KMS-11 (cell line): ENCODE measurements around the gene KIF19.

Experiments
- H2AFZ ChIP-seq: fragments of 200-600 bp; sonication (generic); 2 replicates; pipeline ENCODE4 v1.6.1; 2016; ENCODE audit warnings: antibody characterized with exemption, mixed run types, low read depth
- H3K27ac ChIP-seq: fragments of 200-600 bp; sonication (generic); 2 replicates; pipeline ENCODE4 v1.6.1; 2016; ENCODE audit warnings: mild to moderate bottlenecking, mixed run types
- H3K27me3 ChIP-seq: fragments of 200-600 bp; sonication (generic); 2 replicates; pipeline ENCODE4 v1.6.1; 2017; ENCODE audit warnings: mild to moderate bottlenecking, low read depth, mixed run types, moderate library complexity; ENCODE audit not compliant: insufficient read depth
- H3K36me3 ChIP-seq: fragments of 200-600 bp; sonication (generic); 2 replicates; pipeline ENCODE4 v1.6.1; 2017; ENCODE audit warnings: mild to moderate bottlenecking, mixed run types; ENCODE audit not compliant: insufficient read depth
- H3K4me1 ChIP-seq: fragments of 200-600 bp; sonication (generic); 2 replicates; pipeline ENCODE4 v1.6.1; 2016; ENCODE audit warnings: mild to moderate bottlenecking, low read depth, mixed run types; ENCODE audit not compliant: poor library complexity, severe bottlenecking
- H3K4me2 ChIP-seq: fragments of 200-600 bp; sonication (generic); 2 replicates; pipeline ENCODE4 v1.7.0; 2016; ENCODE audit warnings: mild to moderate bottlenecking, mixed run types
- H3K4me3 ChIP-seq: fragments of 200-600 bp; sonication (generic); IDR thresholded peaks from 2 replicates; pipeline ENCODE4 v1.6.1; 2017; ENCODE audit warnings: low read depth, low read length, mixed read lengths; ENCODE audit not compliant: insufficient read depth
- H3K79me2 ChIP-seq: fragments of 200-600 bp; sonication (generic); 2 replicates; pipeline ENCODE4 v1.6.1; 2016; ENCODE audit warnings: low read depth, mixed run types; ENCODE audit not compliant: insufficient read depth
- H3K9ac ChIP-seq: fragments of 200-600 bp; sonication (generic); 2 replicates; pipeline ENCODE4 v1.6.1; 2016; ENCODE audit warnings: mild to moderate bottlenecking, mixed run types
- H4K20me1 ChIP-seq: fragments of 200-600 bp; sonication (generic); 2 replicates; pipeline ENCODE4 v1.6.1; 2016; ENCODE audit warnings: mild to moderate bottlenecking, mixed run types; ENCODE audit not compliant: insufficient read depth
- CTCF ChIP-seq: fragments of 200-600 bp; sonication (generic); conservative IDR thresholded peaks from 2 replicates; pipeline ENCODE4 v1.6.1; 2017; ENCODE audit warnings: low read depth, mild to moderate bottlenecking, antibody characterized with exemption, low read length, moderate library complexity, mixed read lengths

KIF19 gene

GRCh38 chr17:74362069-74362405, 36.0 kb downstream of the KIF19 start:
- Histone ChIP-seq H3K27me3 (peaks cover 45% of the 10 kb centered on the region), H3K4me3 (no peak overlapping the region), H3K4me2 (no peak overlapping the region)

GRCh38 chr17:74362810-74363498, 36.9 kb downstream of the KIF19 start:
- Histone ChIP-seq H3K36me3 (no peaks in the 10 kb centered on the region), H3K4me1 (no peaks in the 10 kb centered on the region), H3K4me3 (no peak overlapping the region), H3K9ac (no peak overlapping the region), H3K27me3 (peaks cover 48% of the 10 kb centered on the region), H3K4me2 (no peak overlapping the region), H2AFZ (no peak overlapping the region), H3K27ac (no peak overlapping the region), H4K20me1 (no peaks in the 10 kb centered on the region), H3K79me2 (no peaks in the 10 kb centered on the region)
- TF ChIP-seq CTCF: no peak

More at GRCh38 chr17:74362069-74362405, 36.0 kb downstream of the KIF19 start:
- H3K36me3 ChIP-seq: no peaks in the 10 kb centered on the region
- no peak overlapping the region for H2AFZ ChIP-seq
- H3K79me2 ChIP-seq: no peaks in the 10 kb centered on the region
- no peak for TF ChIP-seq CTCF
- H3K27ac ChIP-seq: no peak overlapping the region
- no peaks in the 10 kb centered on the region for H3K4me1 ChIP-seq
- H3K9ac ChIP-seq: no peak overlapping the region
- H4K20me1 ChIP-seq: no peaks in the 10 kb centered on the region

GRCh38 chr17:74367206-74367605, 41.2 kb downstream of the KIF19 start, which contains the start of gene GPR142:
Gene GPR142 (plus strand): TSS chr17:74367506. CDS start chr17:74369541, 2,035 bp downstream.
- H3K4me3 ChIP-seq: no peak within 1 kb of the TSS

GRCh38 chr17:74368341-74369081, 42.5 kb downstream of the KIF19 start:
- Histone ChIP-seq H3K4me1 (no peaks in the 10 kb centered on the region), H3K27ac (no peak overlapping the region), H3K36me3 (no peaks in the 10 kb centered on the region), H3K4me3 (no peak overlapping the region), H4K20me1 (no peaks in the 10 kb centered on the region), H2AFZ (no peak overlapping the region), H3K4me2 (no peak overlapping the region), H3K9ac (no peak overlapping the region), H3K27me3 (peaks cover 36% of the 10 kb centered on the region), H3K79me2 (no peaks in the 10 kb centered on the region)
- TF ChIP-seq CTCF: peak; percentile 94

More at GRCh38 chr17:74367206-74367605, 41.2 kb downstream of the KIF19 start, which contains the start of gene GPR142:
- TF ChIP-seq CTCF: no peak
- H3K79me2 ChIP-seq: no peaks in the 10 kb centered on the region
- H3K4me1 ChIP-seq: no peaks in the 10 kb centered on the region
- H3K27me3 ChIP-seq: peaks cover 29% of the 10 kb centered on the region
- H2AFZ ChIP-seq: no peak within 1 kb of the TSS
- no peak within 1 kb of the TSS for H3K27ac ChIP-seq
- no peak within 1 kb of the TSS for H3K4me2 ChIP-seq
- no peaks in the 10 kb centered on the region for H3K36me3 ChIP-seq
- no peaks in the 10 kb centered on the region for H4K20me1 ChIP-seq
- H3K9ac ChIP-seq: no peak within 1 kb of the TSS
